ENCODE data around the gene TBC1D22B. TPM values are rescaled to one million over a fixed set of nuclear protein-coding genes. Genes with fewer than 3 reads are reported as not detected.

The TBC1D22B gene
- total and polyA plus RNA-seq, 7 donors = 4.3 to 25.6 (median 9.0) TPM

DNA sequence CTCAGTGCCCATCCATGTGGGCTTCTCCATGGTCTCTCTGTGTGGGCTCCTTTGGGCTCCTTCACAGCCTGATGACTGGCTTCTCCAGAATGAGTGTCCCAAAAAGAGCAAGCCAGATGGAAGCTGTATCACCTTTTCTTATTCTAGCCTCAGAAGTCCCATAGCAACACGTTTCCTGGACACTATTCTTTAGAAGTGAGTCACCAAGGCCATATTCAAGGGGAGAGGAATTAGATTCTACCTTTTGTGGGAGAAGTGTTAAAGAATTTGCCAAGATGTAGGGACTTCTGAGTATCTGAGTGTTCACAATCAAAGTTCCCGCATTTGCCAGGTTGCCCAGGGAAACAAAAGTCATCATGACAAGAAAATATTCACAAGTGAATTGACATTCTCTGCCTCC is 20.7 kb upstream of the TBC1D22B start:
- WGBS, 3 donors = 78 to 87% (median 83%) methylated on average over 2 of the region's 2 CpGs

DNA sequence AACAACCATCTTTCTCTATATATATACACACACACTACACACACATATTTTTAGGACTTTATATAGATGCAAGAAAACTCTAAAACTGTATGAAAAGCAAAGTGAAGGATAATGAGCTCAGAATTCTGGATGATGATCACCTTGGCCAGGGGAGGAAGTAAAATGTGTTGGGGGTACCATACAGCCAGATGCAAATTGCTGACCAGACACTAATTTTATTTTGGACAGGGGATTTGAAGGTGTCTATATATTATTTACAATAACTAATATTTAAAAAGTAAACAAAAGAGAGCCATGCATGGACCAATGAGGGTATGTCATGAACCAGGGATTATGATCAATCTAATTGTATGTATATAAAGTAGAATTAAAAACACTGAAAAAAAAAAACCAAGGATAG is 19.8 kb upstream of the TBC1D22B start:
- ATAC-seq (no peak), DNase-seq (no peak)
- Histone ChIP-seq H3K4me1 (peaks cover 29% of the 10 kb centered on the region), H3K27ac (no peak overlapping the region), H3K36me3 (ENCODE audit: insufficient read depth in 1 of 2, low read depth in 1 of 2) (no peaks in the 10 kb centered on the region), H3K4me3 (no peak overlapping the region), H3K9me3 (no peaks in the 10 kb centered on the region), H3K27me3 (ENCODE audit: insufficient read depth in 3 of 3, low read length in 2 of 3) (no peaks in the 10 kb centered on the region)
- intact Hi-C loops (cut with DNase I) = no loop called here
- TF ChIP-seq, protein P1, sequence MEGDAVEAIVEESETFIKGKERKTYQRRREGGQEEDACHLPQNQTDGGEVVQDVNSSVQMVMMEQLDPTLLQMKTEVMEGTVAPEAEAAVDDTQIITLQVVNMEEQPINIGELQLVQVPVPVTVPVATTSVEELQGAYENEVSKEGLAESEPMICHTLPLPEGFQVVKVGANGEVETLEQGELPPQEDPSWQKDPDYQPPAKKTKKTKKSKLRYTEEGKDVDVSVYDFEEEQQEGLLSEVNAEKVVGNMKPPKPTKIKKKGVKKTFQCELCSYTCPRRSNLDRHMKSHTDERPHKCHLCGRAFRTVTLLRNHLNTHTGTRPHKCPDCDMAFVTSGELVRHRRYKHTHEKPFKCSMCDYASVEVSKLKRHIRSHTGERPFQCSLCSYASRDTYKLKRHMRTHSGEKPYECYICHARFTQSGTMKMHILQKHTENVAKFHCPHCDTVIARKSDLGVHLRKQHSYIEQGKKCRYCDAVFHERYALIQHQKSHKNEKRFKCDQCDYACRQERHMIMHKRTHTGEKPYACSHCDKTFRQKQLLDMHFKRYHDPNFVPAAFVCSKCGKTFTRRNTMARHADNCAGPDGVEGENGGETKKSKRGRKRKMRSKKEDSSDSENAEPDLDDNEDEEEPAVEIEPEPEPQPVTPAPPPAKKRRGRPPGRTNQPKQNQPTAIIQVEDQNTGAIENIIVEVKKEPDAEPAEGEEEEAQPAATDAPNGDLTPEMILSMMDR (IDR thresholded peaks at IDR 0.05) = no peak

More for the DNA sequence above, 20.7 kb upstream of the TBC1D22B start:
- ATAC-seq (no peak), DNase-seq (no peak)
- Histone ChIP-seq H3K4me3 (no peak overlapping the region), H3K9me3 (no peaks in the 10 kb centered on the region), H3K36me3 (ENCODE audit: insufficient read depth in 1 of 2, low read depth in 1 of 2) (no peaks in the 10 kb centered on the region), H3K27ac (no peak overlapping the region), H3K4me1 (peaks cover 21% of the 10 kb centered on the region), H3K27me3 (ENCODE audit: insufficient read depth in 3 of 3, low read length in 2 of 3) (no peaks in the 10 kb centered on the region)
- TF ChIP-seq, protein P1 (IDR thresholded peaks at IDR 0.05) = no peak
- intact Hi-C loops (cut with DNase I) = no loop called here

DNA sequence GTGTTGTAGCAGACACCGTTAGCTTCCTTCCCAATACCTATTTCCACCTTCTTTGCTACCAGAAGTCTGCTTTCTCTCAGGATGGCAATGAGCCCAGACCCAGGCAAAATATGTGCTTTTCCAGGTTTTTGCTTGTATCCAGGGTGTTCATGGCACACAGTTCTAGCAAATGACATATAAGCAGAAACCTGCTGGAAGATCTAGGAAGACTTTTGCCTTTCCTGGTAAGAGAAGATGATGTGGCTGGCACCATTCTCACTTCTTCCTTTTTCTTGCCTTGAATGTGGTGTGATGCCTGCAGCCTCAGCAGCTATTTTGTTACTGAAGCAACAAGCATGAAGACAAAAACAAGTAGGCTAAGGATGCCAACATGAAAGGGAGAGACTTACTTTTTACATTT is 19.2 kb upstream of the TBC1D22B start:
- no peak overlapping the region for H3K27ac ChIP-seq
- H3K27me3 ChIP-seq (ENCODE audit: insufficient read depth in 3 of 3, low read length in 2 of 3) = no peaks in the 10 kb centered on the region
- H3K4me1 ChIP-seq = peaks cover 35% of the 10 kb centered on the region
- H3K36me3 ChIP-seq (ENCODE audit: insufficient read depth in 1 of 2, low read depth in 1 of 2) = no peaks in the 10 kb centered on the region
- no peak for DNase-seq
- intact Hi-C loops (cut with DNase I) = no loop called here
- H3K4me3 ChIP-seq = no peak overlapping the region
- H3K9me3 ChIP-seq = no peaks in the 10 kb centered on the region
- no peak for ATAC-seq
- TF ChIP-seq, protein P1 (IDR thresholded peaks at IDR 0.05) = no peak
- WGBS, 3 donors = 70 to 82% (median 72%) methylated on average over 1 of the region's 1 CpG

DNA sequence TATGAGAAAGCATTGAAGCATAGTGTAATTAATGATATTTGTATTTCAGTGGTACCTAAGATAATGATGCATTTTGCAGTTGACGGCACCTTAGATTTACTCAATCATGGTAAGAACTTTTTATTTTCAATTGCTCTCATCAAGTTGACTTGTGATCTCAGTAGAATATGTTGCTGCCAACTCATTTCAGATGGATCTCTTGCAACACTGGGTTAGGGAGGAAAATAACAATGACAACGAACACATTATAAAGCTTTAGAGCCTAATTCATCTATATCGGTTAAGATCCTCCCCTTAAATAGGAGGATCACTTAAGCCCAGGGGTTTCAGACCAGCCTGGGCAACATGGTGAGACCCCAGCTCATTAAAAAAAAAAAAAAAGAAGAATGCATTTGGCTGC is 18.0 kb upstream of the TBC1D22B start:
- H3K4me1 ChIP-seq = peaks cover 46% of the 10 kb centered on the region
- WGBS, 3 donors = 75 to 93% (median 79%) methylated on average over 3 of the region's 3 CpGs
- H3K9me3 ChIP-seq = no peaks in the 10 kb centered on the region
- H3K27ac ChIP-seq = peak overlapping the region; percentile 88
- H3K36me3 ChIP-seq (ENCODE audit: insufficient read depth in 1 of 2, low read depth in 1 of 2) = no peaks in the 10 kb centered on the region
- ATAC-seq (peak in 1 of 4 donors; percentile 18), DNase-seq (no peak)
- no peak overlapping the region for H3K4me3 ChIP-seq
- TF ChIP-seq, protein P1 (IDR thresholded peaks at IDR 0.05) = no peak
- intact Hi-C loops (cut with DNase I) = no loop called here
- H3K27me3 ChIP-seq (ENCODE audit: insufficient read depth in 3 of 3, low read length in 2 of 3) = no peaks in the 10 kb centered on the region

DNA sequence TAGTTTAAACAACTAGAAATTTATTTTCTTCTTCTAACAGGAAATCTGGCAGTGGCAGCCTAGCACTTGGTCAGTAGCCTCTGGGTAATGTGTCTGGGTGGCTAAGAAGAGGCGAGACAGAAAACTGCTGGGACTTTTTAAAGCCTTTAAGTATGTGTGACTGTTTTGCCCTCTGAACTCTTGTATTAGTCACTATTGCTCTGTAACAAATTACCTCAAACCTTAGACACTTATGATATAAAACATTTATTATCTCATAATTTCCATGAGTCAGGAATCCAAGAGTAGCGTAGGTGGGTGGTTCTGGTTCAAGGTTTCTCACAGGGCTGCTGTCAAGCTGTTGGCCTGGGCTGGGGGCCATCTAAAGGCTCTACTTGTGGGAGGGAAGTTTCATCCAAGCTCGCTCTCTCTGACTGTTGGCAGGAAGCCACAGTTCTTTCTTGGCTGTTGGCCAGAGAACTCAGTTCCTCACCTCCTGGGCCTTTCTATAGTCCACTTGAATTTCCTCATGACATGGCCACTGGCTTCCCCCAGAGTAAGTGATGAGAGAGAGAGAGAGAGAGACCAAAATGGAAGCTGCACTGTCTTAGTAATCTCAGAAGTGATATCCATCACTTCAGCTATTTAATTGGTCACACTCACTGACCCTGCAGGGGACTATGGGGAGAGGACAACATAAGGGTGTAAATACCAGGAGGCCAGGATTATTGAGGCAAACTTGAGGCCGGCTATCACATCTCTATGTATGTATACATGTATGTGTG is 17.4 kb upstream of the TBC1D22B start:
- peak; percentile 36 to 56 (median 52) for ATAC-seq
- Histone ChIP-seq H3K4me1 (peaks cover 48% of the 10 kb centered on the region), H3K9me3 (no peaks in the 10 kb centered on the region), H3K27ac (peak overlapping the region; percentile 88), H3K36me3 (ENCODE audit: insufficient read depth in 1 of 2, low read depth in 1 of 2) (no peaks in the 10 kb centered on the region), H3K27me3 (ENCODE audit: insufficient read depth in 3 of 3, low read length in 2 of 3) (no peaks in the 10 kb centered on the region), H3K4me3 (no peak overlapping the region)
- intact Hi-C loops (cut with DNase I) = no loop called here
- TF ChIP-seq, protein P1 (IDR thresholded peaks at IDR 0.05) = no peak
- 29 to 42% (median 37%) methylated on average over 4 of the region's 4 CpGs for WGBS, 3 donors
- peak; percentile 88 to 89 for DNase-seq

Data from psoas muscle (tissue), 8 donors.